A172 (cell line): Measurements from ENCODE around the gene FOXA3. TPM values are rescaled to one million over a fixed set of nuclear protein-coding genes. Genes with fewer than 3 reads are reported as not detected.

Source experiments
- DNase-seq: peaks from one replicate; pipeline ENCODE4 v3.0.0-alpha.2; 2015; ENCODE audit warnings: low spot score
- total RNA-seq: library from RNA; depleted of rRNA; stranded (reverse); fragments of >200 nt; shearing (Covaris generic); gene quantifications from 2 replicates; pipeline ENCODE4 v1.2.3, GENCODE V29; 2014

FOXA3 gene
- total RNA-seq, 1 experiment from 2014 or later, result not detected

- no peak for DNase-seq
Measured at GRCh38 chr19:45873219-45873772, 9.2 kb downstream of the FOXA3 start.

- no peak for DNase-seq
Measured at GRCh38 chr19:45874620-45874966, 10.5 kb downstream of the FOXA3 start.

GRCh38 chr19:45876161-45876410 lies 12.0 kb downstream of the FOXA3 start:
- no peak for DNase-seq

- DNase-seq, result no peak
Measured at GRCh38 chr19:45876411-45877197, 12.5 kb downstream of the FOXA3 start.

- DNase-seq, result no peak
Measured at GRCh38 chr19:45878043-45878794, 14.1 kb downstream of the FOXA3 start.

- DNase-seq, result no peak
Measured at GRCh38 chr19:45879055-45879454, 14.9 kb downstream of the FOXA3 start.

GRCh38 chr19:45879971-45880370 lies 15.8 kb downstream of the FOXA3 start:
- DNase-seq, result no peak

- no peak for DNase-seq
Measured at GRCh38 chr19:45881082-45881908, 17.2 kb downstream of the FOXA3 start.

GRCh38 chr19:45881909-45882528 lies 17.9 kb downstream of the FOXA3 start:
- no peak for DNase-seq

- DNase-seq, result no peak
Measured at GRCh38 chr19:45882652-45883585, 18.8 kb downstream of the FOXA3 start.

GRCh38 chr19:45883586-45883880 lies 19.4 kb downstream of the FOXA3 start:
- DNase-seq, result no peak

GRCh38 chr19:45883881-45884681 lies 20.0 kb downstream of the FOXA3 start:
- DNase-seq, result no peak

- no peak for DNase-seq
Measured at GRCh38 chr19:45884682-45885555, 20.8 kb downstream of the FOXA3 start.

- DNase-seq, result peak; percentile 68
Measured at GRCh38 chr19:45885556-45886426, 21.7 kb downstream of the FOXA3 start, which contains the start of gene IRF2BP1. TSS of gene IRF2BP1 (minus strand) at chr19:45886141. CDS start at chr19:45885774, 367 bp downstream.

- peak; percentile 77 for DNase-seq
Measured at GRCh38 chr19:45886427-45887199, 22.5 kb downstream of the FOXA3 start.

- no peak for DNase-seq
Measured at GRCh38 chr19:45887200-45887710, 23.1 kb downstream of the FOXA3 start.
